Endodermal cell (in vitro differentiated cells): Measurements from ENCODE around the gene DDHD1. TPM values are rescaled to one million over a fixed set of nuclear protein-coding genes. Genes with fewer than 3 reads are reported as not detected.

Experiments used
- DNase-seq: peaks from one replicate; pipeline ENCODE4 v3.0.0-alpha.2; 2017
- H3K27ac ChIP-seq: 2 replicates; pipeline ENCODE4 v1.5.1; 2013; ENCODE audit warnings: mild to moderate bottlenecking, low read depth, low read length, moderate library complexity
- H3K27me3 ChIP-seq: 2 replicates; pipeline ENCODE4 v1.6.1; 2013; ENCODE audit warnings: mild to moderate bottlenecking, low read length, moderate library complexity; ENCODE audit not compliant: insufficient read depth, control insufficient read depth, poor library complexity, severe bottlenecking
- H3K36me3 ChIP-seq: 2 replicates; pipeline ENCODE4 v1.7.0; 2013; ENCODE audit warnings: mild to moderate bottlenecking, low read length, moderate library complexity; ENCODE audit not compliant: control insufficient read depth, insufficient read depth
- H3K4me1 ChIP-seq: one replicate; pipeline ENCODE4 v1.7.0; 2013; ENCODE audit warnings: low read length; ENCODE audit not compliant: control insufficient read depth, insufficient read depth
- H3K4me3 ChIP-seq: 2 replicates; pipeline ENCODE4 v1.5.1; 2013; ENCODE audit warnings: mild to moderate bottlenecking, low read length, moderate library complexity
- H3K9ac ChIP-seq: 2 replicates; pipeline ENCODE4 v1.6.1; 2013; ENCODE audit warnings: mild to moderate bottlenecking, low read length, moderate library complexity; ENCODE audit not compliant: poor library complexity, severe bottlenecking; ENCODE audit errors: extremely low read depth
- H3K9me3 ChIP-seq: 2 replicates; pipeline ENCODE4 v1.6.1; 2013; ENCODE audit warnings: mild to moderate bottlenecking, low read length, moderate library complexity; ENCODE audit not compliant: control insufficient read depth
- H3K27ac Mint-ChIP-seq: 2 replicates; pipeline ENCODE4 v1.8.0; 2020; ENCODE audit warnings: mixed read lengths
- H3K27me3 Mint-ChIP-seq: 2 replicates; pipeline ENCODE4 v1.8.0; 2021; ENCODE audit warnings: mild to moderate bottlenecking, mixed read lengths; ENCODE audit not compliant: insufficient read depth
- H3K36me3 Mint-ChIP-seq: 2 replicates; pipeline ENCODE4 v1.8.0; 2020; ENCODE audit warnings: low read depth, mixed read lengths
- H3K4me1 Mint-ChIP-seq: 2 replicates; pipeline ENCODE4 v1.8.0; 2020; ENCODE audit warnings: mixed read lengths
- H3K4me3 Mint-ChIP-seq: 2 replicates; pipeline ENCODE4 v1.8.0; 2020; ENCODE audit warnings: mild to moderate bottlenecking, moderate library complexity, mixed read lengths
- H3K9me3 Mint-ChIP-seq: 2 replicates; pipeline ENCODE4 v1.8.0; 2020; ENCODE audit warnings: mild to moderate bottlenecking, mixed read lengths
- WGBS, 2 experiments: methylation state at CpG; one replicate each; pipeline versions ENCODE4 v1.1.5 to v1.1.7; 2013; ENCODE audit warnings: missing lambda C conversion rate in 2 of 2, mixed read lengths in 1 of 2; ENCODE audit not compliant: insufficient coverage in 1 of 2, insufficient read length in 1 of 2; 5-methylcytosine and 5-hydroxymethylcytosine counted together
- total RNA-seq, 2 donors: library from RNA; stranded (reverse); fragmentation: NEBNext Ultra II Directional in 1 of 2; extraction: Animal tissue kit (Norgen Biotek cat#: 25700) in 1 of 2; gene quantifications; 2 replicates in 1 of 2; 3 replicates in 1 of 2; pipeline ENCODE4 v1.2.1, GENCODE V29; 2021
- TF ChIP-seq, protein P1 (sequence below): fragments of 200-600 bp; sonication (generic); conservative IDR thresholded peaks from 2 replicates; pipeline ENCODE4 v1.5.0; 2021; ENCODE audit warnings: antibody characterized with exemption, mild to moderate bottlenecking

DDHD1 gene
- total RNA-seq, 2 donors from 2014 or later = 26.2 to 27.1 TPM

DNA sequence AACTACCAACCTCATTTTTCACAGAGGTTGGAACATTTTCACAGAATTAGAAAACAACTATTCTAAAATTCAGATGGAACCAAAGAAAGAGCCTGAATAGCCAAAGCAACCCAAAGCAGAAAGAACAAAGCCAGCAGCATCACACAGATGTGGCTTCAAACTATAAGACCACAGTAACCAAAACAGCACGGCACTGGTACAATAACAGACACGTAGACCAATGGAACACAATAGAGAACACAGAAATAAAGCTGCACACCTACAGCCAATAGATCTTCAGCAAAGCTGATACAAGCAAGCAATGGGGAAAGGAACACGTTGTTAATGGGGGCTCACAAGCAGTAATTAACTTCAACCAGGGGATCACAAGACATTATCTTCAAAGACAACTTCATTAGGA lies 114.5 kb downstream of the DDHD1 start:
- Histone ChIP-seq H3K9ac (no peak overlapping the region), H3K36me3 (peaks cover 87% of the 10 kb centered on the region), H3K9me3 (no peaks in the 10 kb centered on the region), H3K4me3 (no peak overlapping the region), H3K27ac (no peak overlapping the region), H3K27me3 (no peaks in the 10 kb centered on the region), H3K4me1 (no peaks in the 10 kb centered on the region)
- no peak overlapping the region for H3K4me3 Mint-ChIP-seq
- peaks cover 4% of the 10 kb centered on the region for H3K9me3 Mint-ChIP-seq
- WGBS, 2 experiments = 96 to 100% methylated on average over 1 to 3 of the region's 3 CpGs
- H3K4me1 Mint-ChIP-seq = peaks cover 4% of the 10 kb centered on the region
- H3K27me3 Mint-ChIP-seq = no peaks in the 10 kb centered on the region
- no peak overlapping the region for H3K27ac Mint-ChIP-seq
- TF ChIP-seq, protein P1, sequence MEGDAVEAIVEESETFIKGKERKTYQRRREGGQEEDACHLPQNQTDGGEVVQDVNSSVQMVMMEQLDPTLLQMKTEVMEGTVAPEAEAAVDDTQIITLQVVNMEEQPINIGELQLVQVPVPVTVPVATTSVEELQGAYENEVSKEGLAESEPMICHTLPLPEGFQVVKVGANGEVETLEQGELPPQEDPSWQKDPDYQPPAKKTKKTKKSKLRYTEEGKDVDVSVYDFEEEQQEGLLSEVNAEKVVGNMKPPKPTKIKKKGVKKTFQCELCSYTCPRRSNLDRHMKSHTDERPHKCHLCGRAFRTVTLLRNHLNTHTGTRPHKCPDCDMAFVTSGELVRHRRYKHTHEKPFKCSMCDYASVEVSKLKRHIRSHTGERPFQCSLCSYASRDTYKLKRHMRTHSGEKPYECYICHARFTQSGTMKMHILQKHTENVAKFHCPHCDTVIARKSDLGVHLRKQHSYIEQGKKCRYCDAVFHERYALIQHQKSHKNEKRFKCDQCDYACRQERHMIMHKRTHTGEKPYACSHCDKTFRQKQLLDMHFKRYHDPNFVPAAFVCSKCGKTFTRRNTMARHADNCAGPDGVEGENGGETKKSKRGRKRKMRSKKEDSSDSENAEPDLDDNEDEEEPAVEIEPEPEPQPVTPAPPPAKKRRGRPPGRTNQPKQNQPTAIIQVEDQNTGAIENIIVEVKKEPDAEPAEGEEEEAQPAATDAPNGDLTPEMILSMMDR = no peak
- H3K36me3 Mint-ChIP-seq = peaks cover 55% of the 10 kb centered on the region
- no peak for DNase-seq

DNA sequence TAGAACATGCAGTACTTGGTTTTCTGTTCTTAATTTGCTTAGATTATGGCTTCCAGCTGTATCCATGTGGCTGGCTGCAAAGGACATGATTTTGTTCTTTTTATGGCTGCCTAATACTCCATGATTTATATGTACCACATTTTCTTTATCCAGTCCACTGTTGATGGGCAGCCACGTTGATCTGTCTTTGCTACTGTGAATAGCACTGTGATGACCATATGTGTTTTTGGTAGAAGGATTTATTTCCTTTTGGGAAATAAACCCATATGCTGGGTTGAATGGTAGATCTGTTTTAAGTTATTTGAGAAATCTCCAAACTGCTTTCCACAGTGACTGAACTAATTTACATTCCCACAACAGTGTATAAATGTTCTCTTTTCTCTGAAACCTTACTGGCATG lies 116.1 kb downstream of the DDHD1 start:
- Mint-ChIP-seq H3K4me3 (no peak overlapping the region), H3K9me3 (peaks cover 4% of the 10 kb centered on the region), H3K27me3 (no peaks in the 10 kb centered on the region), H3K4me1 (peaks cover 4% of the 10 kb centered on the region), H3K36me3 (peaks cover 48% of the 10 kb centered on the region), H3K27ac (no peak overlapping the region)
- no peak overlapping the region for H3K4me3 ChIP-seq
- no peaks in the 10 kb centered on the region for H3K4me1 ChIP-seq
- 100% methylated on average over 1 of the region's 1 CpG; no CpG with 5 or more reads in 1 of the 2 experiments for WGBS, 2 experiments
- DNase-seq = no peak
- TF ChIP-seq, protein P1 = no peak
- H3K36me3 ChIP-seq = peaks cover 78% of the 10 kb centered on the region
- no peak overlapping the region for H3K27ac ChIP-seq
- H3K9me3 ChIP-seq = no peaks in the 10 kb centered on the region
- no peak overlapping the region for H3K9ac ChIP-seq
- no peaks in the 10 kb centered on the region for H3K27me3 ChIP-seq

DNA sequence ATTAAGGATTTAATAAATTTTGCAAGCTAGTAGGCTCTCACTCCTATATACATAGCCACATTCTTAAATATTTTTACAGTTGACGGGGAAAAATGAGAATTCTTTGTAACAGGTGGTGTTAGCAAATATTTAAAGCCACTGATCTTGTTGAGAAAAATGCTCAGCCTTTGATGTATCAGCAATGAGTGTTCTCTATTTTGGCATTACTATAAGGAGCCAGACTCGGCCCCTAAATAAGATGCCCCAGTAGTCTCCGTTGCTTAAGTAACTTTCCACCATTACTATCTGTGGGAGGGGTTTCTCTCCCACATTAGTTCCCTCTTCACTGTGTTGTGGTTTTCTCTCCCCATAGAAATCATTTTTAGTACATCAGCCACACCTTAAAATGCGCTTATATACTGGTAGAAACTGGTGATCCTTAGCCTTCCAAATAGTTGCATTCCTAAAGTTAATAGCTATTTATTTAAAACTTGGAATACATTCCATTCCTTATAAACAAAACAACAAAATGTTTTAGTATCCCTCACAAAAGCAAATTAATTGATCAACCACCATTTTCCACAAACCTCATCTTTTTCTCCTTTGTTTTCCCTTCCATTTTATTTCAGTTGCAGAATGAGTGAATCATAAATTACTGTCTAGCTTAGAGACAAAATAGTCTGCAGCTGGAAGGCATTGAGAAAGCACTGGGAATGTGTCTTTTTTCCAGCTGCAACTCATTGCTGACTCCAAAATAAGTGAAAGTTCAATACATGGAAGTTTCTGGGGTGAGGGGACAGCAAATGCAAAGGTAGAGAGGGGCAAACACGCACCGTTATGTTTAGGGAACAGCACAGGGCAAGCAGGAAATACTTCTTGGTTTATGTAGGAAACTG lies 117.5 kb downstream of the DDHD1 start:
- Histone ChIP-seq H3K36me3 (peaks cover 72% of the 10 kb centered on the region), H3K9me3 (no peaks in the 10 kb centered on the region), H3K27me3 (no peaks in the 10 kb centered on the region), H3K9ac (no peak overlapping the region), H3K27ac (no peak overlapping the region), H3K4me3 (no peak overlapping the region), H3K4me1 (no peaks in the 10 kb centered on the region)
- Mint-ChIP-seq H3K27ac (no peak overlapping the region), H3K36me3 (peaks cover 37% of the 10 kb centered on the region), H3K9me3 (peaks cover 4% of the 10 kb centered on the region), H3K4me3 (no peak overlapping the region), H3K27me3 (no peaks in the 10 kb centered on the region), H3K4me1 (no peaks in the 10 kb centered on the region)
- WGBS, 2 experiments = 87 to 94% methylated on average over 3 to 6 of the region's 6 CpGs
- TF ChIP-seq, protein P1 = no peak
- no peak for DNase-seq
